C4-2B (cell line): ENCODE results near the gene KANK2.

Experiments
- CTCF ChIP-seq: fragments of 450-650 bp; conservative IDR thresholded peaks from 2 replicates; pipeline ENCODE4 v1.5.1; 2017; ENCODE audit warnings: mild to moderate bottlenecking
- ZFX ChIP-seq: fragments of 450-650 bp; IDR thresholded peaks from 2 replicates; pipeline ENCODE4 v1.6.1; 2017

- no peak for TF ChIP-seq CTCF
- TF ChIP-seq ZFX, result no peak
Measured at GRCh38 chr19:11115895-11116446, 81.4 kb downstream of the KANK2 start.
